T47D (cell line): ENCODE results near the gene TNFSF18.
"Not testable (repeated sequence)": the region's sequence is repeated elsewhere in the genome, so short reads cannot be mapped to it uniquely, and the experiment has no call there.

ENCODE experiments used
- DNase-seq, 2 experiments: peaks; one replicate each; pipeline versions ENCODE4 v3.0.0 to v3.0.0-alpha.2; 2011 to 2012; ENCODE audit warnings: low read depth in 1 of 2, low spot score in 1 of 2
- JUND ChIP-seq: IDR thresholded peaks from 2 replicates; pipeline ENCODE4 v1.6.1; 2012; ENCODE audit warnings: low read depth
- in situ Hi-C: cut with HindIII; loops from 2 replicates; pipeline ENCODE4 v1.10.0; 2016; ENCODE audit warnings: low sequenced_read_pairs, low pct_unique_long_range_greater_than_20kb

TNFSF18 gene

DNA sequence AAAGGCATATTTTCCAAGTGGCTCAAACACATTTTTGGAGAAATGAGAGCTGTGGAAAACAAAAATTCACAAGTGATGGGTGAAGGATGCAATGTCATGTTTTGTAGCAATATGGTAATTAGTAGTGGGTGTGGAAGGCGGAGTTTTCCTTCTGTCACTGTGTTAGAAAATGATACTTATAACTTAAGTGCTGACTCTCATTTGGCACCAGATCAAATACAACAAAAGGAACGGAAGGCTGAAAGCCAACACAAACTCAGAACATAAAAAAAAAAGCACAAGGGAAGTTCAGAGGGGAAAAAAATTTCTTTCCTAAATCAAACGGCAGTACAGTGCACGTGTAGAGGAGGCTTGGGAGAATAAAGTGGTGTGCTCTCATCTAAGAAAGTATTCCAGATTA lies at the start of gene TNFSF18:
Gene TNFSF18, minus strand, starts transcription at position 77 of the 400 bp plus-strand sequence. Its CDS starts 45 bp downstream, at position 32.
- TF ChIP-seq JUND, result no peak
- in situ Hi-C loops, result no loop called here
- DNase-seq, result no peak

GRCh38 chr1:173099166-173099565 lies 48.4 kb upstream of the TNFSF18 start:
- DNase-seq, result no peak
- TF ChIP-seq JUND, result no peak
- in situ Hi-C loops, result no loop called here

GRCh38 chr1:173098117-173098516 lies 47.4 kb upstream of the TNFSF18 start:
- in situ Hi-C loops, result no loop called here
- no peak for DNase-seq
- TF ChIP-seq JUND, result no peak

- TF ChIP-seq JUND, result no peak
- DNase-seq, result no peak
- in situ Hi-C loops, result no loop called here
Measured at GRCh38 chr1:173097001-173097400, 46.3 kb upstream of the TNFSF18 start.

- in situ Hi-C loops, result no loop called here
- TF ChIP-seq JUND, result no peak
- DNase-seq, result no peak
Measured at GRCh38 chr1:173095632-173096031, 44.9 kb upstream of the TNFSF18 start.

GRCh38 chr1:173094541-173094940 lies 43.8 kb upstream of the TNFSF18 start:
- in situ Hi-C loops, result no loop called here
- DNase-seq, result no peak
- TF ChIP-seq JUND, result no peak

- in situ Hi-C loops, result no loop called here
- DNase-seq, result no peak
- TF ChIP-seq JUND, result no peak
Measured at GRCh38 chr1:173093691-173094445, 43.1 kb upstream of the TNFSF18 start.

DNA sequence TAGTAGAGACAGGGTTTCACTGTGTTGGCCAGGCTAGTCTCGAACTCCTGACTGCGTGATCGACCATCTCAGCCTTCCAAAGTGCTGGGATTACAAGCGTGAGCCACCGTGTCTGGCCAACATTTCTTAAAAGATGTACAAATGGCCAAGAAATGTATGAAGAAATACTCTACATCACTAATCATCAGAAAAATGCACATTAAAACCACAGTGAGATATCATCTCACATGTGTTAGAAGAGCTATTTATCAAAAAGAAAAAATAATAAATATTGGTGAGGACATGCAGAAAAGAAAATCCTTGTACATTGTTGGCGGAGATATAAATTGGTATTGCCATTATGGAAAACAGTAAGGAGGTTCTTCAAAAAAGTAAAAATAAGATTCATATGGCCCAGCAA lies 33.6 kb upstream of the TNFSF18 start:
- no peak for DNase-seq
- in situ Hi-C loops, result no loop called here
- no peak for TF ChIP-seq JUND

GRCh38 chr1:173082913-173083312 lies 32.2 kb upstream of the TNFSF18 start:
- TF ChIP-seq JUND, result no peak
- in situ Hi-C loops, result no loop called here
- DNase-seq, result no peak

DNA sequence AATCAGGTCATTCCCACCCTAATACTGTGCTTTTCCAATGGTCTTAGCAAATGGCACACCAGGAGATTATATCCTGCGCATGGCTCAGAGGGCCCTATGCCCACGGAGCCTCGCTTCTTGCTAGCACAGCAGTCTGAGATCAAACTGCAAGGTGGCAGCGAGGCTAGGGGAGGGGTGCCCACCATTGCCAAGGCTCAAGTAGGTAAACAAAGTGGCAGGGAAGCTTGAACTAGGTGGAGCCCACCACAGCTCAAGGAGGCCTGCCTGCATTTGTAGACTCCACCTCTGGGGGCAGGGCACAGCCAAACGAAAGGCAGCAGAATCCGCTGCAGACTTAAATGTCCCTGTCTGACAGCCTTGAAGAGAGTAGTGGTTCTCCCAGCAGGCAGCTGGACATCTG lies 23.5 kb upstream of the TNFSF18 start:
- in situ Hi-C loops, DNase-seq: not testable (repeated sequence)

GRCh38 chr1:173064011-173064410 lies 13.3 kb upstream of the TNFSF18 start:
- in situ Hi-C loops, result no loop called here
- DNase-seq, result peak; percentile 7 to 60
- TF ChIP-seq JUND, result no peak

- no peak for DNase-seq
- in situ Hi-C loops, result no loop called here
- TF ChIP-seq JUND, result no peak
Measured at GRCh38 chr1:173063171-173063570, 12.4 kb upstream of the TNFSF18 start.

- in situ Hi-C loops, result no loop called here
- TF ChIP-seq JUND, result peak; percentile 77
- DNase-seq, result peak; percentile 41 to 87
Measured at GRCh38 chr1:173062150-173062938, 11.6 kb upstream of the TNFSF18 start.
